GM18858 (cell line): ENCODE measurements around the gene ALPI.

Source experiments
- ATAC-seq: cut with Tn5 transposase; IDR thresholded peaks from one replicate; pipeline ENCODE4 v1.9.1; 2021; ENCODE audit not compliant: unreplicated experiment

Gene ALPI

DNA sequence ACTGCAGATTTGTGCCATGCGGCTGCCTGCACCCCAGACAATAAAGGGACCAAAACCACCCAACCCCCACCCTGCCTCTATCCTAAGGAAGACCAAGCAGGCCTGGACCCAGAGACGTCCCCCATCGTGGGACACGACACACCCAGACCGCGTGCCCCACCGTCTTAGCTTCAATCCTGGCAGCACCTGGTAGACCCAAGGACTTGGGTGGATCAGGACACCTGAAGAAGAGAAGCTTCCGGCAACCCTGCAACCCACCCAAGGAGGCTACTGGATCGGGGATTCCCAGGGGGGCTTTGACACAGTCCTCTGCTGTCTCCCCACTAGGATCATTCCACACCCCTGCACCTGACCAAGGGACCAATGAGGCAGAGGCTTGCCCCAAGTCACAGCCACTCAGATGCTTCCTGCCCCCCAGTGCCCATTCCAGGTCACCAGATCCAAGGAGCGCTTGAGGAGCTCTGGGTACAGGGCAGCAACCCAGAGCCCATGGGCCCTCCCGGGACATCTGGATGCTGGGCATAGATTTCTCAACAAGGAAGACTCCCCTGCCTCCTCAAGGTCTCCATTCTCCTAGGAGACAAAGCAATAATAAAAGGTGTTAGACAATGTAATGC is 3.6 kb downstream of the ALPI start:
- ATAC-seq = no peak

DNA sequence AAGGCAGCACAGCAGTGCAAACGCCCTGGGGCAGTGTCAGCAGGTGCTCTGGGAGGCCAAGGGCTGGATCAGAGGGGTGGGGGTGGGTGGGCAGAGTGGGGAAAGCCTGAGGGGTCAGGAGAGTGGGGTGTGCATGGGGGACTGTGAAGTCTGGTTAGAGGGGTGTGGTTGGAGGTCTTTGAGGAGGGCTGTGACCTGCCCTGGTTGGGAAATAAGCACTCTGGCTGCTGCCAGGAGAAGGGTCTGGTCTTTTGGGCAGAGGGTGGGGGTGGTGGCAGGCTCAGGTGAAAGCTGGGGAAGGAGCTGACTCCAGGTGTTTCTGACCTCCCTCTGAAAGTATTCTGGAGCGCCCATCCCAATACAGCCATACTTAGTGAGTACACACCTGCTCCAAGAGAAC is 4.2 kb downstream of the ALPI start:
- ATAC-seq = no peak

GRCh38 chr2:232463701-232464543 is 8.0 kb downstream of the ALPI start:
- ATAC-seq = no peak

GRCh38 chr2:232464544-232464885 is 8.6 kb downstream of the ALPI start:
- ATAC-seq = no peak

DNA sequence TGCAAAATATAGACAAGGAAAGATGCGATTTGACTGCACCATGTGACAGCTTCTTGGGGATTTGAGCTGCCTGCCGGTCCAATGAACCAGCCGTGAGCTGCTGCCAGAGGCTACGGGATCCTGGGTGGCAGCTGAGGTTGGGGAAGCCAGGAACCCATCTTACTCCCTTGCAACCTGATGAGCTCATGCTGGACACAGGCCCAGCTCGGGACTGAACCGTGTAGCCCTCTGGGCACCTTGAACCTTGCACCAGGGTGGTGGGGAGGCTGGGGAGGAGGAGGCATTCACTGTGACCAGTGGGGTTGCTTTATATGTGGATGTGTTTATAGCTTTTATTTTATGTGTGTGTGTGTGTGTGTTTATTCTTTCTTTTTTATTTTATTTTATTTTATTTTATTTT is 9.1 kb downstream of the ALPI start:
- ATAC-seq = no peak

GRCh38 chr2:232466221-232466620 is 10.3 kb downstream of the ALPI start:
- no peak for ATAC-seq

DNA sequence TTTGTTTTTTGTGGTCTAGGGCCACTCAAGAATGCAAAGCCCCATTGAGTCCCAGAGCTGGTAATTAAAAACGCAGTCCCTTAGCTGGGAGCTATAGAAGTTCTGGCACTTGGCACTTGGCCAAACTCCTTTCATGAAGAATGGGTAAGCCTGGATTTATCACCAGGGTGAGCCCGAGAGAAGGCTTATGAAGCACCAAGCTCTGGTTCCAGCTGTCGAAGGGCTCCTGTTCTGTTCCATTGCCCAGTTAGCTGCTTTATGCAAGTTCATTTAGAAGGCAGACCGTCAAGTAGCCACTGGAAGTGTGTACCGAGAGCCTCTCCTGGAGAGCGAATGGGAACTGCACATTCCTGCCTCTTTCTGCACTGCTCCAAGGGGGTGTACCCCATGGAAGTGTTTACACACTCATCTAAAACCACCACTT is 17.5 kb downstream of the ALPI start:
- no peak for ATAC-seq

- ATAC-seq = no peak
Observed at GRCh38 chr2:232476045-232476444, 20.1 kb downstream of the ALPI start.

GRCh38 chr2:232476791-232477190 is 20.8 kb downstream of the ALPI start:
- ATAC-seq = no peak

DNA sequence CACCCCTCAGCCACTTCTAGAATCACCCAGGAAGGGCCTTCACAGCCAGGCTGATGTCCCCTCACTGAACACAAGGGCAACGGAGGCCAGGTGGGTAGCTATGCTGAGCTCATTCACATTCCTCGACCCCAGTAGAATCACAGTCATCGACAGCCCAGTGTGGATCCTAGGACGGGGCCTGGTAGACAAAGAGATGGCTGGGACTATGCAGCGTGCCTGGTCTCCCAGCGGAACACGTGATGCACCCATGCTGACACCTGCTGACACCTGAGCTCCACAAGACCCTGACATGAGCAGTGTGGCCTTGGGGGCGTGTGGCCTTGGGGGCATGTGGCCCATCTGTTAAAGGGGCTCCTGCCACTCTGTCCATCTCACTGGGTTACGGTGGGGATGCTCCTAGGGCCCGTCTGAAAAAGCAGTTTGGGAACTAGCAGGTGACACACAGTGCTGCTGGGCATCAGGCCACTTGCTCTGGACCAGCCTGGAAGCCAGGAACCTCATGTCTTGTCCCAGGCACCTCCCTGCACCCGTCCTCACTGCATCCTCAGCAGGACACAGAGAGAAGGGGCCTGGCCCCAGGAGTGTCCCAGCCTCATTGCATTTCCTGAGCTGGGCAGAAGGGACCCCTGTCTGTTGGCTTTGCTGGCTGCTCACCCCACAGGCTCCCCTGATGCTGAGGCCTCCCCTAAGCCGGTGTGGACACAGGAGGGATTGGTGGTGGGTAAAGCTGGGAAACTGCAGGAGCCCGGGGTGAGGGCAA is 22.0 kb downstream of the ALPI start:
- ATAC-seq = no peak

DNA sequence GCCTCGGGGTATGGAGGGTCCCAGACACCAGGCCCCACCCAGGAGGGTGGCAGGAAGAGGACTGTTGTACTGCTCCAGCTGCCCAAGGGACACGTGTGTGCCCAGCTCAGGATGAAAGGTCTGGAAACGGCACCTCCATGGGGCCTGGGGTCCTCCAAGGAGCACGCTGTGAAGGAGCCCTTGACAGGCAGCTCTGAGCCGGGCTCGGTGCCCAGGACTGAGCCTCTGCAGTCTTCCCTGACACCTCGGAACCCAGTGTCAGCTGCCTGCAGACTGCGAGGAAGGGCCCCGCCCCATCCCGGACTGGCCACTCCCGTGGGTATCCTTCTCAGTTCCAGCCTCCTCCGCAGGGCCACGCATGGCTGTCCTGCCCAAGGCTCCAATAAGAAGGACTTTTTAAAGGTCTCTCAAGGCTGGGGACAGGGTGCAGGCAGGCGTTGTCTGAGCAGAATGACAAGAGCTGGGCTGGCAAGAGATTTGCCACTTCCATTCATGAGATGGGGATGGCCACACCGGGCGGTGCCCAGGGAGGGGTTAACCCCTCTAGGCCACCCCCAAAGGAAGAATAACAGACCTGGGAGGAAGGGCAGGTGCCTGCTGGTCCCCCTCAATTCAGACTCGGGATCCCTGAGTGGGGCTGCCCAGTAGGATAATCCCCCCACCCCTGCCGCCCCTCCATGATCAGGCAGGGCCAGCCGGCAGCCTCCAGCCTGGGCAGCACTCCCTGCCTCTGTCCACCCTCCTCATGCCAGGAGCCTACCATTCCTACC is 22.8 kb downstream of the ALPI start:
- ATAC-seq = no peak

- ATAC-seq = no peak
Observed at GRCh38 chr2:232479341-232480200, 23.6 kb downstream of the ALPI start.

DNA sequence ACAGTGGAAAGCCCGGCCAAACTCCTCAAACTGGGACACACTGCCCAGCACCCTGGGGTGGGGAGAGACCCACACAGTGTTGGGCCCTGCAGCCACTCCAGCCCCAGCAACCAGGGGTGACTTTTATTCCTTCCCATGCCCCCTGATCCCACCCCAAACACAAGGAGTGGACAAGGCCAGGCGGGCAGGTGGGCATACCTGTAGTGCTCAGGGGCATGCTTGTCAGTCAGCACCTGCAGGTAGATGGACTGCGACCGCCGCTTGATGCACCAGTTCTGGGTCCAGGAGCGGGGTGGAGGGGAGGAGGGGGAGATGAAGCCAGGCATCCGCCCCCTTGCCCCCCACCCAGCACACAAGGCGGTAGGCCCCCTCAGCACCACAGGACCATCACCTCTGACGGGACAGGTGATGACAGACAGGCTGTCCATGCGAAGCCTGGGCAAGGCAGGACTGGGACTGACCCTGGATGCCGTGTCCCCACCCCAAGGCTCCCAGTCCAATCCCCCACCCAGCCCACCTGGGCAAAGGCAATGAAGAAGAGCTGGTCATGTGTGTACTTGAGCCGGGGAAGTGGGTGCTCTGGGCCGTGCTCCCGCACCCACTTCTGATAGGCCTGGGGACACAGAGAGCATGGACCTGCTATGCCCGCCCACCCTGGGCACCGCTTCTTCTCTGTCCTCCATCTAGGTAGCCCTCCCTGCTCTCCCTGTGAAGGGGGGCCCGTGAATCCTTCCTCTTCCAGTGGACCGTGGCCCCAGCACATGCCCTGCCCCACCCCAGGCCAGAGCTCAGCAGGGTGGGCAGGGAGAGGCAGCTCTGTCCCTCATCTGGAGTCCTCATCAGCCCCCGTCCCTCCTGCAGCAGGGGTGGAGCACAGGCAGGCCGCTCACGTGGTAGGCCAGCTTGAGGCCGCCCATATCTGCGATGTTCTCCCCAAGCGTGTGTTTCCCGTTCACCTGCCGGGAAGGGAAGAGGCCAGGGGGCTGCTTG is 24.5 kb downstream of the ALPI start:
- no peak for ATAC-seq

- ATAC-seq = no peak
Observed at GRCh38 chr2:232481322-232482140, 25.6 kb downstream of the ALPI start.

DNA sequence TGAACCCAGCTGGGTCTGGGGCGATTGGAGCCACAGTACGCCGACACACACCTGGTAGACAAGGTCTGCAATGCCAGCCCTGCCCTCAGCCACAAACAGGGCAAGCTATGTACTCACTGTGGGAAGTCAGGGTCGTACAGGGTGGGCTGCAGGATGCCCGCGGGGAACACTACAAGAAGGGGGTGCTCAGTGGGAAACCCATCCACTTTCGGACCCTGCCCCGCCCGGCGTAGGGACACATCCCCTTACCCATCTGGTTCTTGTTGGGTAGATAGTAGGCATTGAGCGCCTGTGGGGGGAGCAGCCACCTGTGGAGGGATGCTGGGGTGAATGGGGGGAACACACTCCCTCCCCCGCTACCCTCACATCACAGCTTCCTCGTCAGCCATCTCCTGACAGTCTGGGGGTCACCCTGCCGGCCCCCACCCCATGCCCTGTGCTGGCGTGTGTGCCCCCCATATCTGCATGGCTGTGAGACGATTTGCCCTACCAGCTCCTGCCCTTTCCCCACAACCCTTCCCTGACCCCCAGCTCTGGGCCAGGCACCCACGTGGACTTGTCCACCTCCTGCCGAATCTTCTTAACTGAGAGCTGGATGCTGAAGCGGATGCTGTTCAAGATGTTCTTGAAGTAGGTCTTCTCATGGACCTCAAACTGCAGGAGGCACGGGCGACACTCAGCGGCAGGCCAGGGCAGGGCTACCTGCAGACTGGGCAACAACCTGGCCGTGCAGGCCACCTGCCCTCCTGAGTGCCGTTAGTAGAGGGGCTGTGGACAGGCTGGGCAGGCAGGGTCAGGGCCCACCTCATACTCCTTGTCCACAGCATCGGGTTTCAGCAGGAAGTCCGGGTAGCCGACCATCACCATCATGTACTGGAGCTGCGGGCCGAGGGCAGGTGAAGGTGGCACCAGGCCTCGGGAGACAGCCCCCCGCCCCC is 26.6 kb downstream of the ALPI start:
- no peak for ATAC-seq

DNA sequence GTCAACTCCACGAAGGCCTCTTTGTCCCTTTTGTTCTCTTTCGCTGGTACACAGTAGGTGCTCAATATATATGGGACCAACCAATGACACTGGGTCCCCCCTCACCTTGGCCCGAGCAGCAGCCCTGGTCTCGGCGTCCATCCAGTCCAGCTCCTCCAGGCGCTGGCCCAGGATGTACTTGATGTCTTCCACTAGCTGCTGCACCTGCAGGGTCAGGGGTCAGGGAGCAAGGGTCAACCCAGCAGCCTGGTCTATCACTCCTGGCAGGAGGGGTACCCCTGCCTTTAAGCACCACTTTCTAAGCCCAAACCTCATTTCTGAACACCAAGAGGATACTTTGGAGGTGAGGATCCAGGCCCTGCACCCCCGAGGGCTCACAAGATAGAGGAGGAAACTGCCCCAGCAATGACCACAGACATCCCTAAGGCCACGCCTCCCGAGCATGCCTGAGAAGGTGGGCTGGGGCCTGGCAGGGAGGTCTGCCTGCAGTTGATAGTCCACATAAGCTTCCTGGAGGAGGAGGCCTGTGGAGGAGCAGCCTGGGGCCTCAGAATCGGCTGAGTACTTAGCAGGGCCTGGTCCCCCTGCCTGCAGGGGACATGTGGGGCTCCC is 27.5 kb downstream of the ALPI start:
- ATAC-seq = no peak
